Nephron (organoid): ENCODE data around the gene PRKCH.

ENCODE experiments used
- H3K27ac Mint-ChIP-seq, 3 experiments: 2 replicates each; pipeline ENCODE4 v1.8.0; 2020; ENCODE audit warnings: mixed read lengths in 3 of 3, mild to moderate bottlenecking in 2 of 3, moderate library complexity in 1 of 3
- H3K27me3 Mint-ChIP-seq: 2 replicates; pipeline ENCODE4 v1.8.0; 2021; ENCODE audit warnings: low read depth, mild to moderate bottlenecking, moderate library complexity, mixed read lengths
- H3K36me3 Mint-ChIP-seq: 2 replicates; pipeline ENCODE4 v1.8.0; 2020; ENCODE audit warnings: low read depth, mixed read lengths
- H3K4me1 Mint-ChIP-seq: 2 replicates; pipeline ENCODE4 v1.8.0; 2020; ENCODE audit warnings: mixed read lengths
- H3K4me3 Mint-ChIP-seq, 3 experiments: 2 replicates each; pipeline ENCODE4 v1.8.0; 2020; ENCODE audit warnings: mild to moderate bottlenecking in 3 of 3, mixed read lengths in 3 of 3, moderate library complexity in 2 of 3
- H3K9me3 Mint-ChIP-seq: 2 replicates; pipeline ENCODE4 v1.8.0; 2020; ENCODE audit warnings: mixed read lengths
- CTCF ChIP-seq, 3 experiments: fragments of 200-600 bp; sonication (generic); IDR thresholded peaks; one replicate each; pipeline ENCODE4 v1.5.0; 2021; ENCODE audit warnings: antibody characterized with exemption in 3 of 3; ENCODE audit not compliant: unreplicated experiment in 3 of 3

PRKCH gene

GRCh38 chr14:61438860-61439765, 117.7 kb downstream of the PRKCH start:
- Mint-ChIP-seq H3K27ac (no peak overlapping the region), H3K4me3 (no peak overlapping the region), H3K4me1 (peaks cover 12% of the 10 kb centered on the region), H3K27me3 (peaks cover 8% of the 10 kb centered on the region), H3K36me3 (no peaks in the 10 kb centered on the region), H3K9me3 (no peaks in the 10 kb centered on the region)
- TF ChIP-seq CTCF (IDR thresholded peaks at IDR 0.05; ENCODE audit: unreplicated experiment in 3 of 3): no peak

GRCh38 chr14:61439779-61440418, 118.5 kb downstream of the PRKCH start:
- no peak overlapping the region for H3K4me3 Mint-ChIP-seq
- TF ChIP-seq CTCF (IDR thresholded peaks at IDR 0.05; ENCODE audit: unreplicated experiment in 3 of 3): no peak
- peaks cover 12% of the 10 kb centered on the region for H3K4me1 Mint-ChIP-seq
- no peaks in the 10 kb centered on the region for H3K36me3 Mint-ChIP-seq
- no peaks in the 10 kb centered on the region for H3K9me3 Mint-ChIP-seq
- peaks cover 8% of the 10 kb centered on the region for H3K27me3 Mint-ChIP-seq
- no peak overlapping the region for H3K27ac Mint-ChIP-seq

- Mint-ChIP-seq H3K9me3 (no peaks in the 10 kb centered on the region), H3K27me3 (peaks cover 8% of the 10 kb centered on the region), H3K36me3 (no peaks in the 10 kb centered on the region), H3K4me3 (no peak overlapping the region), H3K27ac (no peak overlapping the region), H3K4me1 (peaks cover 8% of the 10 kb centered on the region)
- no peak for TF ChIP-seq CTCF (IDR thresholded peaks at IDR 0.05; ENCODE audit: unreplicated experiment in 3 of 3)
Measured at GRCh38 chr14:61443481-61443880, 122.1 kb downstream of the PRKCH start.

- Mint-ChIP-seq H3K27me3 (peaks cover 11% of the 10 kb centered on the region), H3K9me3 (no peaks in the 10 kb centered on the region), H3K27ac (no peak overlapping the region), H3K4me1 (peaks cover under 1% of the 10 kb centered on the region), H3K36me3 (no peaks in the 10 kb centered on the region), H3K4me3 (no peak overlapping the region)
- TF ChIP-seq CTCF (IDR thresholded peaks at IDR 0.05; ENCODE audit: unreplicated experiment in 3 of 3): no peak
Measured at GRCh38 chr14:61444215-61444768, 122.9 kb downstream of the PRKCH start.

- Mint-ChIP-seq H3K36me3 (no peaks in the 10 kb centered on the region), H3K27me3 (peaks cover 14% of the 10 kb centered on the region)
Measured at GRCh38 chr14:61451491-61451890, 130.1 kb downstream of the PRKCH start.

More at GRCh38 chr14:61451491-61451890, 130.1 kb downstream of the PRKCH start:
- no peak overlapping the region for H3K4me3 Mint-ChIP-seq
- no peaks in the 10 kb centered on the region for H3K4me1 Mint-ChIP-seq
- no peak overlapping the region for H3K27ac Mint-ChIP-seq
- no peak for TF ChIP-seq CTCF (IDR thresholded peaks at IDR 0.05; ENCODE audit: unreplicated experiment in 3 of 3)
- no peaks in the 10 kb centered on the region for H3K9me3 Mint-ChIP-seq
